HT1080 (cell line): ENCODE measurements around the gene SPPL3. TPM values are rescaled to one million over a fixed set of nuclear protein-coding genes. Genes with fewer than 3 reads are reported as not detected.

Experiments used
- DNase-seq: peaks from one replicate; pipeline ENCODE4 v3.0.0-alpha.2; 2015; ENCODE audit warnings: low read depth
- total RNA-seq: library from RNA; depleted of rRNA; stranded (reverse); fragments of >200 nt; shearing (Covaris generic); gene quantifications from 2 replicates; pipeline ENCODE4 v1.2.3, GENCODE V29; 2014; rRNA removed

SPPL3 gene
- total RNA-seq, 1 experiment from 2014 or later = 17.0 TPM

DNA sequence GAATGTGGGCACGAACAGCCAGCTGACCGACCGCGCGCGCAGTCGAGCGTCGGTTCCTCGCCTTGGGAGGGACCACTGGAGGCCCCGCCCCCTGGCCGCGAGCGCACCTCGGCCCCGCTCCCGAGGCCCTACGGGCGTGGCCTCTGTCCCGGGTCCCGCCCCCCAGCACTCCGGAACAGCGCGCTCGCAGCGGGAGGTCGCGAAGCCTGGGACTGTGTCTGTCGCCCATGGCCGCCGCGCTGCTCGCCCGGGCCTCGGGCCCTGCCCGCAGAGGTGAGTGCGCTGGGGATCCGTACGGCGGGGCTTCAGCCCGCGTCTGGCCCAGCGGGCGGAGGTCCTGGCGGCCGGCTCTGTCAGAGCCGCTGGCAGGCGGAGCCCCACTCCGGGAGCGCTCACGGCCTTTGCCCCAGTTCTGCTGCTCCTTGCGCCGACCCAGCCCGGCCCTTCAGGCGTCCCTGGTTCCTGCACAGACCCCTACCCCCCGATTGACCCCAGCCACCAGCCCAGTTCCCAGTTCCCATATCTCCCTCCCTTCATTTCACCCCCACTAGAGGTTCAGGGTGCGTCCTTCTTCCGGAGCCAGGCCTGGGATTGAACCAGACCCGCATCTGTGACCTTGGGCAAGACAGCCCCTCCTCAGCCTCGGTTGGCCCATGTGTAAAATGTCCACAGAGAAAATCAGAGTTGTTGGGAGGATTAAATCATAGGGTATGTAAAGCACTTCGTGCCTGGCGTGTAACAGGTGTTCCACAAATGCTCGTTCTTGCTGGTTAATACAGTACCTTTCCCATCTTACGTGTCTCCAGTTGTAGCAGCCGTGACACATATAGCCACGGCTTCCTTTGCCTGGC lies 178.3 kb downstream of the SPPL3 start, which contains the start of gene ACADS:
ACADS (plus strand) TSS at position 168 of the 851 bp plus-strand sequence; CDS start at position 228, 60 bp downstream.
- DNase-seq = peak; percentile 74

DNA sequence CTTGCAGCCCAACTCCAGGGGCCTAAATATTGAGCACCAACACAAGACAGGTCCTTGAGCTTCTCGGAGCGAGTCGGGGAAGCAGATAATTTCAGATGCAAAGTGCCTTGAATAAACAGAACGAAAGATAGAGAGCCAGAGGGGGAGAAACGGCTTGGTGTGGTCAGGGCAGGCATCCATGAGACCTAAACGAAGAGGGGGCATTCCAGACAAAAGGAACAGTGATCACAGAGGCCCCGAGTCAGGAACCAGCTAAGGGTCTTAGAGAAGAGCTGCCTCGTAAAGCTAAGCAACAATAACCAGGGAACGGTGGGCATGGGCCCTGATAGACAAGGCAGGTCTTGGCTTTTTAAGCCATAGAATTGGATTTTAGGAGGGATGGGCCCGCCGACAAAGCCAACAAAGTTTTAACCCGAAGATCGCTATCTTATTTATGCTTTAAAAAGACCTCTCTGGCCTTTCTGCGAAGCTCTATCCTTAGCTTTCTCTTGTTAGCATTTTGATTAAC lies 179.0 kb downstream of the SPPL3 start:
- no peak for DNase-seq

GRCh38 chr12:120724720-120725119 lies 179.4 kb downstream of the SPPL3 start:
- DNase-seq = no peak

GRCh38 chr12:120722784-120723183 lies 181.4 kb downstream of the SPPL3 start:
- no peak for DNase-seq

DNA sequence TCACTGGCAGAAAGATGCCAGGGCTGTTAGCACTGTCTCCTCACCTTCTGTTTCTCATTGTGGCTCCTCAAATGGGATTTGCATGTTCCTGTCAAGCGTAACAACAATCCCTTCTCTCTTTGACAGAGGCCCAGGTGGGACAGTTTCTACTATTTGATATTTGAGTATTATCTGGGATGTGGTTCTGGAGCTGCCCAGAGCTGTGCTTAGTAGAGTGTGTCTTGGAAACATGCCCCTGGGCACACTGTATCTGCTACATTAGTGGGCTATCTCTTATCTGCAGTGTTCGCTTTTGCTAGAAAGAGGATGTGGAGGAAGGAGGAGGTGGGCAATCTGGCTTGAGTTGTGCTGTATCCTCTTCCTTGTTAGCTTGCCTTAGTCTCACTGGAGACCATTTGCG lies 182.3 kb downstream of the SPPL3 start:
- DNase-seq = no peak

DNA sequence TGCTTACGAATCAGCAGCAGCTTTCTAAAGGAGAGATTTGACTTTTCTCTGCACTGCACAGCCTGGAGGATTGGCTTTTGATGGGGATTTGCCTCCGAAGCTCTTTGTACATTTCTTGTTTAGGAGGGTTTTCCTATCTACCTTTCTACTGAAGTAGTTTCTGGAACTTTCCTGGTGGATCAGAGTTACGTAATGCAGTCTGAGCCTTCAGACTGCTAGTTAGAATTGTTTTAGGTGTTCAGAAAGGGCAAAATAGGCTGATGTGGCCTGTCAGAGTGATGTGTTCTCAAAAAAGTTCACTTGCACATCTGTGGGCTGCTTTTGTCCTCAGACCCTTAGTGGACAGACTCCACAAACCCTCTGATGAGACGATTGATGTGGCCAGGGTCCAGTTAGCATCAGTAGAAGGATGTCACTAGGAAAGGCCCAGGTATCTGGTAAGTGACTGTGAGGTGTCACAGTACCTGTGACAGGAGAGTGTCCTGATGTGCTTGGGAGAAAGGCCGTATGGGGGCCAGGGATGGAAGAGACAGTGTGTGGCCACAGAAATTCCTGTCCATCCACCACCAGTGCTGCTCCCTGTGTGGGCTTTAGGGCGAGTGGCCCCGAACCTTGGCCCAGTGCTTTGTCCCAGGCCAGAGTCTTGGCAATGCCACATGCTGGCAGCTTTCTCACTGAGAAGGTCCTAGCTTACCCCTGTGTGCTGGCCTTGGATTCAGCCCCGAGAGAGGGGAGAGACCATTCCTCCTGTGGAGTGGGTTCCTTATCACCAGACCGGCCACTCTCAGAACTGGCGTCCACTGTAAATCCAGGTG lies 183.0 kb downstream of the SPPL3 start:
- no peak for DNase-seq

- DNase-seq = peak; percentile 43
Measured at GRCh38 chr12:120720234-120720986, 183.7 kb downstream of the SPPL3 start.

DNA sequence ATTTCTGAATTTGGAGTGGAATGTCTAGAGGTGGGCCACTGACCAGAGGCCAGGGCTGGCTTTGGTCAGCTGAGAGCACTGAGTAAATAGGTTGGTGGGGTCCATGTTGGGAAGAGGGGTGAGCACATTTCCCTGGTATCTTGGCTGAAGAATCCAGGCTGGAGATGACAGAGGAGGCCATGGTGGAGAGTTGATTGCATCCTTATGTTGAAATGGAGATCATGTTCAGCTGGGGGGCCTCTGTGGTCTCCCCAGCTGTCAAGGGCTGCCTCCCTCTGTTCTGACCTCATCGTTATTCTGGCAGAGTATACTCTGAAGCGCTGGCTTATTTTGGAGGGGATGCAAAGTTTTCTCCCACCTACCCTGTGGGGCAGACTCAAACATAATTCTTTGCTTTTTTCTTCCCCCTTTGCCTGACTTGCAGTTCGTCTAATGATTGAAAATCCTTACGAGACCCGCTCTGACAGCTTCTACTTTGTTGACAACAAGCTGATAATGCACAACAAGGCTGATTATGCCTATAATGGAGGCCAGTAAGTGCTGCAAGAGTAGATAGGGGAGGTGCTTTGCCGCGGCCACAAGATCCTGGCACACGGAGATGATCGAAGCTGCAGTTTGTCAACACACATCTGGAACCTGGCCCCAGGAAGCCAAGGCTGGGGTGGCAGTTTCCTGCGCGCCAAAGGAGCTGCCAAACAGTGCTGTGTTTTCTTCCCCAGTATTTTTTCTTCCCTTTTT lies 184.5 kb downstream of the SPPL3 start:
- no peak for DNase-seq

GRCh38 chr12:120719072-120719471 lies 185.1 kb downstream of the SPPL3 start:
- DNase-seq = no peak

GRCh38 chr12:120718055-120718454 lies 186.1 kb downstream of the SPPL3 start:
- no peak for DNase-seq

DNA sequence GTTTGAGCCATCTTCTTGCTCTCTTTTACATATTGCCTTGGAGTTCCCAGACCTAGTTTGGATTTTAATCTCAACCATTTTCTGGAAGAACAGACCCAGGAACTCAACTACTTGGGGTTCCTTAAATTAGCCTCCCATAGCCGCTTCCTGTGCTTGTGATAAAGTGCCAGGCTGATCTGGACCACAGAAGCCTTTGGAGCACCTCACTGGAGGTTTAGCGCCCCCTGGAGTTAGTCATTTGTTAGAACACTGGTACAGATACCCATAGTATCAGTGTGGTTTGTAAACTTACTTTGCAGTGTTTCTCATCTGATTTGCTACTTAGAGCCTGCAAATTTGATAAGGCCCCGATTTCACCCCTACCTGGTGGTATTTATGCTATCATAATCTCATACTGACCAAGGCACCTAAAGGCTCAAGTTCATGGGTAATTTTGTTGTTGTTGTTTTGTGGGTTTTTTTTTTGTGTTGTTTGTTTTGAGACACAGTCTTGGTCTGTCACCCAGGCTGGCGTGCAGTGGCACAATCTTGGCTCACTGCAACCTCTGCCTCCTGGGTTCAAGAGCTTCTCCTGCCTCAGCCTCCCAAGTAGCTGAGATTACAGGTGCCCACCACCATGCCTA lies 190.2 kb downstream of the SPPL3 start:
- DNase-seq = peak; percentile 57

DNA sequence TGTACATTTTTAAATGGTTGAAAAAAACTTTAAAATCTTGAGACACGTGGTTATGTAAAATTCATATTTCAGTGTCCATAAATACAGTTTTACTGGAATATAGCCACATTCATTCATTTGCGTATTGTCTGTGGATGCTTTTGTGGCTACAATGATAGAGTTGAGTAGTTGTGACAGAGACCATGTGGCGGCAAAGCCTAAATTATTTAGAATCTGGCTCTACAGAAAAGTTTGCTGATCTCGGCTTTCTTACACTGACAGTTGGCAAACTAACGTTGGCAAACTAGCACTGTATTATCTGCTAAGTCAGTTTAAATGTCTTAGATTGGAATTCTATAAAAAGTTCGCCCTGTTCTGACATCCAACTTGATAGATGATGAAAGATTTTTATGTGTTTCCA lies 191.5 kb downstream of the SPPL3 start:
- no peak for DNase-seq

Other genes with a start within 250 kb of the SPPL3 start
- gene MLEC, start 217.2 kb downstream of the SPPL3 start, total RNA-seq = 98.3 and 99.4 TPM in 2 replicates
- gene UNC119B, start 193.9 kb downstream of the SPPL3 start, total RNA-seq = 11.1 and 11.2 TPM in 2 replicates
- gene ACADS, start 178.5 kb downstream of the SPPL3 start, total RNA-seq = 5.1 and 5.6 TPM in 2 replicates
- not detected in 2 replicates for gene HNF1A, start 74.2 kb upstream of the SPPL3 start, total RNA-seq
- 27.7 and 35.8 TPM in 2 replicates for gene C12orf43, start 112.1 kb upstream of the SPPL3 start, total RNA-seq
- 2.4 and 3.2 TPM in 2 replicates for gene OASL, start 134.9 kb upstream of the SPPL3 start, total RNA-seq
- gene P2RX7, start 228.5 kb upstream of the SPPL3 start, total RNA-seq = not detected in 2 replicates